ENCODE data around the gene CLDN2. TPM values are rescaled to one million over a fixed set of nuclear protein-coding genes. Genes with fewer than 3 reads are reported as not detected.

Gene CLDN2
- total RNA-seq, 6 experiments from 2014 or later = 6.3 to 48.4 (median 18.4) TPM

- Histone ChIP-seq H3K27me3 (no peaks in the 10 kb centered on the region), H3K4me3 (no peak overlapping the region), H3K27ac (no peak overlapping the region), H3K36me3 (no peaks in the 10 kb centered on the region), H3K4me1 (no peaks in the 10 kb centered on the region), H3K9me3 (no peaks in the 10 kb centered on the region)
- DNase-seq = no peak
- 71% methylated on average over 2 of the region's 2 CpGs for WGBS (ENCODE audit: insufficient coverage, low coverage, low lambda C conversion rate, missing lambda C conversion rate)
- intact Hi-C loops (cut with DNase I) = no loop called here
- TF ChIP-seq POLR2A (IDR thresholded peaks at IDR 0.05) = no peak
- TF ChIP-seq CTCF (IDR thresholded peaks at IDR 0.05) = no peak
- no peak for ATAC-seq
Observed at GRCh38 chrX:106921637-106922036, 1.4 kb downstream of the CLDN2 start.

- ATAC-seq (no peak), DNase-seq (no peak)
- H3K27me3 ChIP-seq = no peaks in the 10 kb centered on the region
- no peaks in the 10 kb centered on the region for H3K9me3 ChIP-seq
- no peak overlapping the region for H3K4me3 ChIP-seq
- peaks cover 0 to 9% (median 2%) of the 10 kb centered on the region in 4 donors for H3K4me1 ChIP-seq
- 83% methylated on average over 3 of the region's 3 CpGs for WGBS (ENCODE audit: insufficient coverage, low coverage, low lambda C conversion rate, missing lambda C conversion rate)
- no peaks in the 10 kb centered on the region for H3K36me3 ChIP-seq
- peak overlapping the region in 2 of 3 donors; percentile 24 to 77 for H3K27ac ChIP-seq
- TF ChIP-seq CTCF (IDR thresholded peaks at IDR 0.05) = no peak
- no peak for TF ChIP-seq POLR2A (IDR thresholded peaks at IDR 0.05)
- intact Hi-C loops (cut with DNase I) = no loop called here
Observed at GRCh38 chrX:106927023-106927422, 6.8 kb downstream of the CLDN2 start.

GRCh38 chrX:106927700-106928099 is 7.5 kb downstream of the CLDN2 start:
- Histone ChIP-seq H3K27me3 (no peaks in the 10 kb centered on the region), H3K4me3 (peak overlapping the region in 2 of 3 donors; percentile 32 to 38), H3K4me1 (peaks cover 0 to 16% (median 2%) of the 10 kb centered on the region in 4 donors), H3K9me3 (no peaks in the 10 kb centered on the region), H3K36me3 (no peaks in the 10 kb centered on the region), H3K27ac (peak overlapping the region; percentile 23 to 77 (median 56))
- intact Hi-C loops (cut with DNase I) = no loop called here
- peak; percentile 72 to 78 (median 74) for DNase-seq
- peak; percentile 69 to 89 (median 72) for ATAC-seq
- WGBS (ENCODE audit: insufficient coverage, low coverage, low lambda C conversion rate, missing lambda C conversion rate) = 13% methylated on average over 5 of the region's 5 CpGs
- TF ChIP-seq CTCF (IDR thresholded peaks at IDR 0.05) (no peak), POLR2A (IDR thresholded peaks at IDR 0.05) (no peak)

GRCh38 chrX:106928227-106928626 is 8.0 kb downstream of the CLDN2 start:
- no peak for TF ChIP-seq CTCF (IDR thresholded peaks at IDR 0.05)
- TF ChIP-seq POLR2A (IDR thresholded peaks at IDR 0.05) = no peak
- intact Hi-C loops (cut with DNase I) = no loop called here
- ATAC-seq (peak; percentile 13 to 39 (median 32)), DNase-seq (no peak)
- WGBS (ENCODE audit: insufficient coverage, low coverage, low lambda C conversion rate, missing lambda C conversion rate) = no CpG with 5 or more reads among the region's 4 CpGs
- Histone ChIP-seq H3K4me1 (peaks cover 0 to 21% (median 3%) of the 10 kb centered on the region in 4 donors), H3K36me3 (no peaks in the 10 kb centered on the region), H3K27ac (peak overlapping the region; percentile 23 to 77 (median 56)), H3K4me3 (peak overlapping the region in 2 of 3 donors; percentile 32 to 38), H3K9me3 (no peaks in the 10 kb centered on the region), H3K27me3 (no peaks in the 10 kb centered on the region)

Measured in right lobe of liver (tissue), 6 donors.